ENCODE data around the gene FAM241B. TPM values are rescaled to one million over a fixed set of nuclear protein-coding genes. Genes with fewer than 3 reads are reported as not detected.

FAM241B gene
- polyA plus RNA-seq, 1 donor (not counting 4 experiments of a cell fraction or from before 2014, with no cell fraction given) = 7.9 TPM

DNA sequence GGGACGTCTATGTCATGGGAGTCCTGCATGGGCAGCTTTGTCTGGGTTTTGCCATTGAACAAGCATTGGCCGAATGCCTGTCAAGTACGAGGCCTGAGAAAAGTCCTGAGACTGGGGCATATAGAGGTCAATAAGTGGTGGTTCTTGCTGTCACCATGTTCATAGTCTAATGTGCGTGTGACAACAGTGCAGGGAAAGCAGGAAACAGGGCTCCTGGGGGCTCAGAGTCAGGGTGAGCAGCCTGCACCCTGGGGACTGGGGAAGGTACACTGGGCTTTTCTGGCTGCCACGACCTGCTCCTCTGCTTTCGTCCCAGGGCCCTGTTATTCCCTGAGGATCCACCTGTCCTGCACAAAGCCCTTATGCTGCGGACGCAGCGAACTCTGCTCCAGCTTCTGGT, 21.3 kb downstream of the FAM241B start:
- Histone ChIP-seq H3K27ac (ENCODE audit: control insufficient read depth, insufficient read depth, low read length) (no peak overlapping the region), H3K36me3 (ENCODE audit: control insufficient read depth in 2 of 2, extremely low read depth in 1 of 2, insufficient read depth in 2 of 2, low read length in 2 of 2) (no peaks in the 10 kb centered on the region), H3K4me3 (ENCODE audit: control insufficient read depth in 2 of 3, extremely low read depth in 1 of 3, insufficient read depth in 2 of 3, low read depth in 1 of 3, low read length in 3 of 3) (no peak overlapping the region), H2AFZ (ENCODE audit: control insufficient read depth, low read length) (no peak overlapping the region), H3K9me3 (ENCODE audit: control insufficient read depth, low read depth, low read length) (no peaks in the 10 kb centered on the region), H3K27me3 (ENCODE audit: control insufficient read depth, extremely low read depth, insufficient read depth, low read length) (peaks cover 14% of the 10 kb centered on the region), H3K4me2 (ENCODE audit: control insufficient read depth, extremely low read depth, insufficient read depth, low read depth, low read length) (no peak overlapping the region), H3K4me1 (ENCODE audit: control insufficient read depth, extremely low read depth, insufficient read depth, low read length) (no peaks in the 10 kb centered on the region), H3K9ac (ENCODE audit: control insufficient read depth, extremely low read depth, insufficient read depth, low read length) (no peak overlapping the region), H3K79me2 (ENCODE audit: control insufficient read depth, insufficient read depth, low read length) (no peaks in the 10 kb centered on the region), H3K9me1 (ENCODE audit: control insufficient read depth, extremely low read depth, insufficient read depth, low read length) (no peaks in the 10 kb centered on the region), H4K20me1 (ENCODE audit: control insufficient read depth, extremely low read depth, insufficient read depth, low read length) (no peaks in the 10 kb centered on the region)
- dilution Hi-C loops (cut with MboI; ENCODE audit: extremely low pct_ligation_motif_present, low sequenced_read_pairs) = no loop called here
- FAIRE-seq (no peak), DNase-seq (ENCODE audit: low read depth, low spot score) (no peak)
- TF ChIP-seq EZH2 (IDR thresholded peaks at IDR 0.05; ENCODE audit: low read length) = no peak
- TF ChIP-seq, protein P1, sequence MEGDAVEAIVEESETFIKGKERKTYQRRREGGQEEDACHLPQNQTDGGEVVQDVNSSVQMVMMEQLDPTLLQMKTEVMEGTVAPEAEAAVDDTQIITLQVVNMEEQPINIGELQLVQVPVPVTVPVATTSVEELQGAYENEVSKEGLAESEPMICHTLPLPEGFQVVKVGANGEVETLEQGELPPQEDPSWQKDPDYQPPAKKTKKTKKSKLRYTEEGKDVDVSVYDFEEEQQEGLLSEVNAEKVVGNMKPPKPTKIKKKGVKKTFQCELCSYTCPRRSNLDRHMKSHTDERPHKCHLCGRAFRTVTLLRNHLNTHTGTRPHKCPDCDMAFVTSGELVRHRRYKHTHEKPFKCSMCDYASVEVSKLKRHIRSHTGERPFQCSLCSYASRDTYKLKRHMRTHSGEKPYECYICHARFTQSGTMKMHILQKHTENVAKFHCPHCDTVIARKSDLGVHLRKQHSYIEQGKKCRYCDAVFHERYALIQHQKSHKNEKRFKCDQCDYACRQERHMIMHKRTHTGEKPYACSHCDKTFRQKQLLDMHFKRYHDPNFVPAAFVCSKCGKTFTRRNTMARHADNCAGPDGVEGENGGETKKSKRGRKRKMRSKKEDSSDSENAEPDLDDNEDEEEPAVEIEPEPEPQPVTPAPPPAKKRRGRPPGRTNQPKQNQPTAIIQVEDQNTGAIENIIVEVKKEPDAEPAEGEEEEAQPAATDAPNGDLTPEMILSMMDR (optimal IDR thresholded peaks at IDR 0.05 in 1 of 3, IDR thresholded peaks at IDR 0.05 in 1 of 3, conservative IDR thresholded peaks at IDR 0.05 in 1 of 3; ENCODE audit: extremely low read depth in 1 of 3, insufficient read depth in 2 of 3, low read length in 3 of 3) = no peak

DNA sequence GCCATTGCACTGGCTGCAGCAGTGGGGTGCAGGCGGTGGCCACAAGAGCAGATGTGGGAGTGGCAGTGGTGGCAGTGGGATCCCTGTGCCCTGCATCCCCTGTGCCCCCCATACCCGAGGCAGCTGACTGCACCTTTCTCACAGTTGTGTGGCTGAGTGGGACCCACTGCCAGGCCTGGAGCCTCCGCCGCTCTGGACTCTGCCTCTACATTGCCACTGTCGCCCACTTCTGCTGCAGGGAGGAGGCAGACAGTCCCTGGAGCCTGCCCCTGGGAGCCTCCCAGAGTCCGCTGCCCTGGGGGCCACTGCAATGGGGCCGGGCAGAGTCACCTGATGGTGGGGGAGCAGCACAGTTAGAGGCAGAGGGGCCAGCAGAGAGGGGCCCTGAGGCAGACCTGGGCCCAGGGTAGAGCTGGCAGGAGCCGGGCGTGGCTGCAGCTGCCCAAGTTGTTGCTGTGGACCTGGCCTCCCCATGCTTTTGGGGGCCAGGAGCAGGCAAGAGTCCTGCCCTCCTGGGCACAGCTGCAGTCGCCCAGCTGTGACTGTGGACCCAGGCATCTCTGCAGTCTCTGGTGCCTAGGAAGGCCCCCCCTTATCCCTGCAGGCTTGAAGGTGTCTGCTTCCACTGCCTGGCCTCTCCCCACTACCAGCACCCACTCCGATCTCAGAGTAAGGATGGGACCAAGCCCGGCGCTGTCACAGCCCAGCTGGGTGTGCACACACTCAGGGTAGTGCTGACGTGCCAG, 22.2 kb downstream of the FAM241B start:
- no peaks in the 10 kb centered on the region for H4K20me1 ChIP-seq (ENCODE audit: control insufficient read depth, extremely low read depth, insufficient read depth, low read length)
- dilution Hi-C loops (cut with MboI; ENCODE audit: extremely low pct_ligation_motif_present, low sequenced_read_pairs) = no loop called here
- peaks cover 16% of the 10 kb centered on the region for H3K27me3 ChIP-seq (ENCODE audit: control insufficient read depth, extremely low read depth, insufficient read depth, low read length)
- no peaks in the 10 kb centered on the region for H3K79me2 ChIP-seq (ENCODE audit: control insufficient read depth, insufficient read depth, low read length)
- no peak for TF ChIP-seq EZH2 (IDR thresholded peaks at IDR 0.05; ENCODE audit: low read length)
- TF ChIP-seq, protein P1 (optimal IDR thresholded peaks at IDR 0.05 in 1 of 3, IDR thresholded peaks at IDR 0.05 in 1 of 3, conservative IDR thresholded peaks at IDR 0.05 in 1 of 3; ENCODE audit: extremely low read depth in 1 of 3, insufficient read depth in 2 of 3, low read length in 3 of 3) = no peak
- H3K27ac ChIP-seq (ENCODE audit: control insufficient read depth, insufficient read depth, low read length) = no peak overlapping the region
- H3K36me3 ChIP-seq (ENCODE audit: control insufficient read depth in 2 of 2, extremely low read depth in 1 of 2, insufficient read depth in 2 of 2, low read length in 2 of 2) = no peaks in the 10 kb centered on the region
- no peak overlapping the region for H2AFZ ChIP-seq (ENCODE audit: control insufficient read depth, low read length)
- no peaks in the 10 kb centered on the region for H3K9me1 ChIP-seq (ENCODE audit: control insufficient read depth, extremely low read depth, insufficient read depth, low read length)
- H3K4me2 ChIP-seq (ENCODE audit: control insufficient read depth, extremely low read depth, insufficient read depth, low read depth, low read length) = no peak overlapping the region
- no peak overlapping the region for H3K9ac ChIP-seq (ENCODE audit: control insufficient read depth, extremely low read depth, insufficient read depth, low read length)
- H3K4me3 ChIP-seq (ENCODE audit: control insufficient read depth in 2 of 3, extremely low read depth in 1 of 3, insufficient read depth in 2 of 3, low read depth in 1 of 3, low read length in 3 of 3) = no peak overlapping the region
- DNase-seq (ENCODE audit: low read depth, low spot score) (no peak), FAIRE-seq (no peak)
- no peaks in the 10 kb centered on the region for H3K9me3 ChIP-seq (ENCODE audit: control insufficient read depth, low read depth, low read length)
- no peaks in the 10 kb centered on the region for H3K4me1 ChIP-seq (ENCODE audit: control insufficient read depth, extremely low read depth, insufficient read depth, low read length)
